Gastrocnemius medialis (tissue), 4 donors: ENCODE results near the gene CHN2.

Source experiments
- POLR2A ChIP-seq, 2 donors: fragments of 450-650 bp; IDR thresholded peaks; one replicate each; pipeline ENCODE4 v1.6.1; 2017; ENCODE audit warnings: antibody characterized with exemption in 2 of 2, mild to moderate bottlenecking in 2 of 2, moderate library complexity in 2 of 2
- TF ChIP-seq, protein P1 (sequence below), 5 experiments: fragments of 450-650 bp in 3 of 5; fragments of 200-600 bp in 2 of 5; sonication (generic) in 2 of 5; IDR thresholded peaks in 4 of 5; conservative IDR thresholded peaks in 1 of 5; 1 replicate in 4 of 5; 2 replicates in 1 of 5; pipeline ENCODE4 v1.5.1; 2016 to 2019; ENCODE audit warnings: antibody characterized with exemption in 5 of 5, mild to moderate bottlenecking in 3 of 5, moderate library complexity in 3 of 5

DNA sequence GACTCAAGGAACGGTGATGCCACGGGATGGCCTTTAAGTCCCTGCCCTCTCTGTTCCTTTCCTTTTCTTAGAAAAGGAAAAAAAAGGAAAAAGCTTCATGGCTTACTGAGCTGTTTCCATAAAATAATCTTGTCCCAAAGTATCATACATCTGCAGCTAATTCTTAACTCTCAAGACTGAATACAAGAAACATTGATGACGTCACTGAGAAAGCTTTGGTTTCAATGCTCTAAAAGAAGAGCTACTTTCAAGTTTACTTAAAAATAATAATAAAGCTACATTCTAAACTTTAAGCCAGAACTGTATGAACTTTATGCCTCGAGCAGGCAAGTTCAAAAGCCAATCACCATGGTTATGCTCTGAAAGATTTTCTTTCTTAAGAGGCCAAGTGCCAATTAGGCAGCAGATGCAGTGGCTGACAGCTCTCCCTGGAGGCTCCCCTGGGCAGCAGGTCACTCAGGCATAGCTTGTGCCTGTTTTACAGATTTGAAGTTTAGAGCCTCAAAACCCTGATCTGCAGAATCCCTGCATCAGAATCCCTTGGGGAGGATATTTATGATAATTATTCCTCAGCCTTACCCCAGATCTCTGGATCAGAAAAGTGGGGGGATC lies 165.0 kb downstream of the CHN2 start:
- no peak for TF ChIP-seq POLR2A (IDR thresholded peaks at IDR 0.05)
- TF ChIP-seq, protein P1, sequence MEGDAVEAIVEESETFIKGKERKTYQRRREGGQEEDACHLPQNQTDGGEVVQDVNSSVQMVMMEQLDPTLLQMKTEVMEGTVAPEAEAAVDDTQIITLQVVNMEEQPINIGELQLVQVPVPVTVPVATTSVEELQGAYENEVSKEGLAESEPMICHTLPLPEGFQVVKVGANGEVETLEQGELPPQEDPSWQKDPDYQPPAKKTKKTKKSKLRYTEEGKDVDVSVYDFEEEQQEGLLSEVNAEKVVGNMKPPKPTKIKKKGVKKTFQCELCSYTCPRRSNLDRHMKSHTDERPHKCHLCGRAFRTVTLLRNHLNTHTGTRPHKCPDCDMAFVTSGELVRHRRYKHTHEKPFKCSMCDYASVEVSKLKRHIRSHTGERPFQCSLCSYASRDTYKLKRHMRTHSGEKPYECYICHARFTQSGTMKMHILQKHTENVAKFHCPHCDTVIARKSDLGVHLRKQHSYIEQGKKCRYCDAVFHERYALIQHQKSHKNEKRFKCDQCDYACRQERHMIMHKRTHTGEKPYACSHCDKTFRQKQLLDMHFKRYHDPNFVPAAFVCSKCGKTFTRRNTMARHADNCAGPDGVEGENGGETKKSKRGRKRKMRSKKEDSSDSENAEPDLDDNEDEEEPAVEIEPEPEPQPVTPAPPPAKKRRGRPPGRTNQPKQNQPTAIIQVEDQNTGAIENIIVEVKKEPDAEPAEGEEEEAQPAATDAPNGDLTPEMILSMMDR (IDR thresholded peaks at IDR 0.05 in 4 of 5, conservative IDR thresholded peaks at IDR 0.05 in 1 of 5) = no peak
